ENCODE measurements around the gene OTULIN. TPM values are rescaled to one million over a fixed set of nuclear protein-coding genes. Genes with fewer than 3 reads are reported as not detected.

The OTULIN gene
- total and polyA plus RNA-seq, 2 experiments from 2014 or later, result 12.8 to 24.4 TPM

GRCh38 chr5:14679595-14679994 lies 15.1 kb downstream of the OTULIN start:
- H4K20me1 ChIP-seq (ENCODE audit: insufficient read depth), result no peaks in the 10 kb centered on the region
- peaks cover 61% of the 10 kb centered on the region for H3K79me2 ChIP-seq (ENCODE audit: insufficient read depth)
- H3K4me1 ChIP-seq (ENCODE audit: insufficient read depth), result peaks cover 11% of the 10 kb centered on the region; the same call in 1 of the 2 replicates
- no peaks in the 10 kb centered on the region for H3F3A ChIP-seq (ENCODE audit: insufficient read depth)
- TF ChIP-seq EZH2phosphoT487 (IDR thresholded peaks at IDR 0.05; ENCODE audit: insufficient read depth, low read depth) (no peak), EZH2 (IDR thresholded peaks at IDR 0.05; ENCODE audit: insufficient read depth, poor library complexity, severe bottlenecking) (no peak)
- no peaks in the 10 kb centered on the region for H3K27me3 ChIP-seq (replicated peaks; ENCODE audit: insufficient read depth)
- 96 to 100% methylated on average over 1 of the region's 1 CpG for WGBS, 2 experiments (ENCODE audit: low coverage in 1 of 2, low lambda C conversion rate in 2 of 2, missing lambda C conversion rate in 2 of 2)
- no peak overlapping the region for H3K27ac ChIP-seq
- no peak overlapping the region for H2AFZ ChIP-seq
- no peaks in the 10 kb centered on the region for H3K9me2 ChIP-seq (ENCODE audit: insufficient read depth)
- no peak overlapping the region for H3K9ac ChIP-seq
- no peaks in the 10 kb centered on the region for H3K9me3 ChIP-seq (ENCODE audit: low read depth)
- peaks cover 4% of the 10 kb centered on the region; the same call in 1 of the 2 replicates for H3K36me3 ChIP-seq (ENCODE audit: low read depth)
- no peak overlapping the region for H3K4me2 ChIP-seq (ENCODE audit: unreplicated experiment)
- no peak for DNase-seq
- no peak overlapping the region for H3K4me3 ChIP-seq
- in situ Hi-C loops (cut with MboI), result no loop called here

GRCh38 chr5:14681236-14681752 lies 16.8 kb downstream of the OTULIN start:
- Histone ChIP-seq H4K20me1 (ENCODE audit: insufficient read depth) (no peaks in the 10 kb centered on the region), H3K27ac (no peak overlapping the region), H3K36me3 (ENCODE audit: low read depth) (peaks cover 4% of the 10 kb centered on the region; the same call in 1 of the 2 replicates), H3K27me3 (replicated peaks; ENCODE audit: insufficient read depth) (no peaks in the 10 kb centered on the region), H3K9ac (no peak overlapping the region), H3K4me1 (ENCODE audit: insufficient read depth) (peaks cover 7% of the 10 kb centered on the region; the same call in 1 of the 2 replicates), H3K79me2 (ENCODE audit: insufficient read depth) (peaks cover 53% of the 10 kb centered on the region), H3K9me2 (ENCODE audit: insufficient read depth) (no peaks in the 10 kb centered on the region), H3K9me3 (ENCODE audit: low read depth) (no peaks in the 10 kb centered on the region), H3K4me2 (ENCODE audit: unreplicated experiment) (no peak overlapping the region), H3F3A (ENCODE audit: insufficient read depth) (peaks cover 7% of the 10 kb centered on the region; the same call in 1 of the 2 replicates), H3K4me3 (no peak overlapping the region), H2AFZ (no peak overlapping the region)
- in situ Hi-C loops (cut with MboI), result no loop called here
- DNase-seq, result no peak
- 96 to 97% methylated on average over 10 of the region's 10 CpGs for WGBS, 2 experiments (ENCODE audit: low coverage in 1 of 2, low lambda C conversion rate in 2 of 2, missing lambda C conversion rate in 2 of 2)
- no peak for TF ChIP-seq EZH2 (IDR thresholded peaks at IDR 0.05; ENCODE audit: insufficient read depth, poor library complexity, severe bottlenecking)
- no peak for TF ChIP-seq EZH2phosphoT487 (IDR thresholded peaks at IDR 0.05; ENCODE audit: insufficient read depth, low read depth)

- no peaks in the 10 kb centered on the region for H4K20me1 ChIP-seq (ENCODE audit: insufficient read depth)
- H2AFZ ChIP-seq, result no peak overlapping the region
- H3K4me1 ChIP-seq (ENCODE audit: insufficient read depth), result no peaks in the 10 kb centered on the region
- no peak overlapping the region for H3K27ac ChIP-seq
- no peak for DNase-seq
- in situ Hi-C loops (cut with MboI), result no loop called here
- peaks cover 31% of the 10 kb centered on the region for H3K79me2 ChIP-seq (ENCODE audit: insufficient read depth)
- H3K36me3 ChIP-seq (ENCODE audit: low read depth), result peaks cover 20% of the 10 kb centered on the region
- 36 to 47% methylated on average over 4 of the region's 4 CpGs for WGBS, 2 experiments (ENCODE audit: low coverage in 1 of 2, low lambda C conversion rate in 2 of 2, missing lambda C conversion rate in 2 of 2)
- peaks cover 7% of the 10 kb centered on the region; the same call in 1 of the 2 replicates for H3F3A ChIP-seq (ENCODE audit: insufficient read depth)
- H3K4me2 ChIP-seq (ENCODE audit: unreplicated experiment), result no peak overlapping the region
- no peaks in the 10 kb centered on the region for H3K9me3 ChIP-seq (ENCODE audit: low read depth)
- no peaks in the 10 kb centered on the region for H3K27me3 ChIP-seq (replicated peaks; ENCODE audit: insufficient read depth)
- no peak overlapping the region for H3K9ac ChIP-seq
- no peak overlapping the region for H3K4me3 ChIP-seq
- TF ChIP-seq EZH2phosphoT487 (IDR thresholded peaks at IDR 0.05; ENCODE audit: insufficient read depth, low read depth), result no peak
- no peak for TF ChIP-seq EZH2 (IDR thresholded peaks at IDR 0.05; ENCODE audit: insufficient read depth, poor library complexity, severe bottlenecking)
- H3K9me2 ChIP-seq (ENCODE audit: insufficient read depth), result no peaks in the 10 kb centered on the region
Measured at GRCh38 chr5:14683906-14684455, 19.5 kb downstream of the OTULIN start.

GRCh38 chr5:14684757-14685156 lies 20.2 kb downstream of the OTULIN start:
- H3K4me3 ChIP-seq, result no peak overlapping the region
- no peaks in the 10 kb centered on the region for H3K9me2 ChIP-seq (ENCODE audit: insufficient read depth)
- no peak overlapping the region for H3K9ac ChIP-seq
- no peak overlapping the region for H3K4me2 ChIP-seq (ENCODE audit: unreplicated experiment)
- H4K20me1 ChIP-seq (ENCODE audit: insufficient read depth), result no peaks in the 10 kb centered on the region
- TF ChIP-seq EZH2phosphoT487 (IDR thresholded peaks at IDR 0.05; ENCODE audit: insufficient read depth, low read depth), result no peak
- TF ChIP-seq EZH2 (IDR thresholded peaks at IDR 0.05; ENCODE audit: insufficient read depth, poor library complexity, severe bottlenecking), result no peak
- no peak overlapping the region for H2AFZ ChIP-seq
- peaks cover 27% of the 10 kb centered on the region for H3K36me3 ChIP-seq (ENCODE audit: low read depth)
- in situ Hi-C loops (cut with MboI), result no loop called here
- peaks cover 26% of the 10 kb centered on the region for H3K79me2 ChIP-seq (ENCODE audit: insufficient read depth)
- DNase-seq, result no peak
- H3K4me1 ChIP-seq (ENCODE audit: insufficient read depth), result no peaks in the 10 kb centered on the region
- WGBS, 2 experiments (ENCODE audit: low coverage in 1 of 2, low lambda C conversion rate in 2 of 2, missing lambda C conversion rate in 2 of 2), result 84 to 89% methylated on average over 5 of the region's 5 CpGs
- H3K27ac ChIP-seq, result no peak overlapping the region
- no peaks in the 10 kb centered on the region for H3K27me3 ChIP-seq (replicated peaks; ENCODE audit: insufficient read depth)
- no peaks in the 10 kb centered on the region for H3K9me3 ChIP-seq (ENCODE audit: low read depth)
- H3F3A ChIP-seq (ENCODE audit: insufficient read depth), result peaks cover 7% of the 10 kb centered on the region; the same call in 1 of the 2 replicates

All from GM23248 (cell line).